Stomach (tissue), 9 donors: ENCODE measurements around the gene MAGEF1. TPM values are rescaled to one million over a fixed set of nuclear protein-coding genes. Genes with fewer than 3 reads are reported as not detected.

ENCODE experiments used
- DNase-seq, 2 donors: peaks; one replicate each; pipeline versions ENCODE4 v3.0.0 to v3.0.0-alpha.2; 2013 to 2019
- H3K27ac ChIP-seq, 5 donors: fragments of 200-600 bp in 4 of 5; sonication (generic) in 4 of 5; one replicate each; pipeline ENCODE4 v1.5.1; 2013 to 2019; ENCODE audit warnings: mild to moderate bottlenecking in 1 of 5, moderate library complexity in 1 of 5
- H3K27me3 ChIP-seq, 3 donors: fragments of 200-600 bp; sonication (generic); one replicate each; pipeline ENCODE4 v1.5.1; 2017 to 2019; ENCODE audit warnings: mixed run types in 1 of 3
- H3K36me3 ChIP-seq, 4 donors: fragments of 200-600 bp; sonication (generic); 1 replicate in 3 of 4; 2 replicates in 1 of 4; pipeline ENCODE4 v1.5.1; 2016 to 2019
- H3K4me1 ChIP-seq, 4 donors: fragments of 200-600 bp; sonication (generic); one replicate each; pipeline ENCODE4 v1.5.1; 2016 to 2019
- H3K4me3 ChIP-seq, 4 donors: fragments of 200-600 bp; sonication (generic) in 3 of 4; one replicate each; pipeline ENCODE4 v1.5.1; 2016 to 2019; ENCODE audit warnings: mild to moderate bottlenecking in 1 of 4
- H3K9me3 ChIP-seq, 4 donors: fragments of 200-600 bp; sonication (generic); one replicate each; pipeline ENCODE4 v1.5.1; 2016 to 2019
- CTCF ChIP-seq, 7 experiments: fragments of 450-650 bp in 4 of 7; fragments of 200-600 bp in 3 of 7; sonication (generic) in 3 of 7; IDR thresholded peaks; one replicate each; pipeline ENCODE4 v1.5.1; 2016 to 2019; ENCODE audit warnings: antibody characterized with exemption in 7 of 7, control low read depth in 2 of 7, mild to moderate bottlenecking in 1 of 7
- EP300 ChIP-seq: sonication (generic); formaldehyde crosslinking; IDR thresholded peaks from one replicate; pipeline ENCODE4 v1.6.1; 2017; ENCODE audit warnings: antibody characterized with exemption
- POLR2A ChIP-seq, 4 donors: fragments of 450-650 bp; IDR thresholded peaks; one replicate each; pipeline ENCODE4 v1.6.1; 2016; ENCODE audit warnings: antibody characterized with exemption in 4 of 4, control low read depth in 2 of 4, mild to moderate bottlenecking in 1 of 4, moderate library complexity in 1 of 4
- POLR2AphosphoS5 ChIP-seq, 3 donors: sonication (generic); formaldehyde crosslinking; IDR thresholded peaks; one replicate each; pipeline ENCODE4 v1.6.1; 2016; ENCODE audit warnings: antibody characterized with exemption in 3 of 3
- WGBS, 5 donors: extraction: QIAGEN DNeasy Blood & Tissue Kit in 3 of 5; methylation state at CpG; one replicate each; pipeline versions ENCODE4 v1.1.5 to v1.1.7; 2013 to 2018; 5-methylcytosine and 5-hydroxymethylcytosine counted together
- intact Hi-C: fragments of 100-400 bp; cut with DNase I; formaldehyde crosslinking; loops from one replicate; pipeline ENCODE4 v1.15.1; 2023; ENCODE audit warnings: low total_unique reads
- polyA plus RNA-seq, 3 donors: library from polyadenylated mRNA; stranded (reverse); fragments of 200-250 nt; gene quantifications; one replicate each; pipeline ENCODE4 v1.2.3, GENCODE V29; 2013
- total RNA-seq, 5 donors: library from RNA; depleted of rRNA; stranded (reverse); fragments of >200 nt; gene quantifications; one replicate each; pipeline versions ENCODE4 v1.1.0 to v1.2.3, GENCODE V29; 2014 to 2016
- donor health status: healthy with polysubstance abuse.
- donor health status: Bipolar disorder and iron deficiency.
- donor health status: healthy.

MAGEF1 gene
- total and polyA plus RNA-seq, 8 donors, result 19.3 to 81.1 (median 35.1) TPM

- intact Hi-C loops, result no loop called here
- Histone ChIP-seq H3K27ac (no peak overlapping the region), H3K4me3 (no peak overlapping the region), H3K27me3 (no peaks in the 10 kb centered on the region), H3K9me3 (no peaks in the 10 kb centered on the region), H3K4me1 (peaks cover 7 to 38% (median 24%) of the 10 kb centered on the region in 4 donors), H3K36me3 (no peaks in the 10 kb centered on the region)
- TF ChIP-seq POLR2A (IDR thresholded peaks at IDR 0.05), result no peak
- no peak for TF ChIP-seq CTCF (IDR thresholded peaks at IDR 0.05)
- no peak for TF ChIP-seq POLR2AphosphoS5 (IDR thresholded peaks at IDR 0.05)
- TF ChIP-seq EP300, result no peak
- 52 to 72% (median 60%) methylated on average over 14 to 17 of the region's 17 CpGs for WGBS, 5 donors
- no peak for DNase-seq
Observed at GRCh38 chr3:184677344-184678316, 34.2 kb downstream of the MAGEF1 start.

- H3K9me3 ChIP-seq, result no peaks in the 10 kb centered on the region
- TF ChIP-seq CTCF (IDR thresholded peaks at IDR 0.05), result no peak
- no peak for TF ChIP-seq EP300
- TF ChIP-seq POLR2A (IDR thresholded peaks at IDR 0.05), result no peak
- no peak for TF ChIP-seq POLR2AphosphoS5 (IDR thresholded peaks at IDR 0.05)
- DNase-seq, result no peak
- H3K4me3 ChIP-seq, result no peak overlapping the region
- WGBS, 5 donors, result 66 to 94% (median 82%) methylated on average over 8 of the region's 8 CpGs
- no peak overlapping the region for H3K27ac ChIP-seq
- no peaks in the 10 kb centered on the region for H3K27me3 ChIP-seq
- peaks cover 7 to 38% (median 24%) of the 10 kb centered on the region in 4 donors for H3K4me1 ChIP-seq
- intact Hi-C loops, result no loop called here
- no peaks in the 10 kb centered on the region for H3K36me3 ChIP-seq
Observed at GRCh38 chr3:184676927-184677326, 34.9 kb downstream of the MAGEF1 start.

- TF ChIP-seq POLR2A (IDR thresholded peaks at IDR 0.05) (no peak), CTCF (IDR thresholded peaks at IDR 0.05) (no peak), EP300 (no peak), POLR2AphosphoS5 (IDR thresholded peaks at IDR 0.05) (no peak)
- no peak overlapping the region for H3K27ac ChIP-seq
- no peak overlapping the region for H3K4me3 ChIP-seq
- no peaks in the 10 kb centered on the region for H3K27me3 ChIP-seq
- no peaks in the 10 kb centered on the region for H3K36me3 ChIP-seq
- intact Hi-C loops, result no loop called here
- H3K9me3 ChIP-seq, result no peaks in the 10 kb centered on the region
- DNase-seq, result no peak
- peaks cover 7 to 30% (median 19%) of the 10 kb centered on the region in 4 donors for H3K4me1 ChIP-seq
- WGBS, 5 donors, result 77 to 92% (median 86%) methylated on average over 1 of the region's 1 CpG
Observed at GRCh38 chr3:184674626-184675025, 37.2 kb downstream of the MAGEF1 start.

GRCh38 chr3:184672977-184673870 lies 38.6 kb downstream of the MAGEF1 start:
- H3K36me3 ChIP-seq, result no peaks in the 10 kb centered on the region
- DNase-seq, result peak in 1 of 2 donors; percentile 80
- WGBS, 5 donors, result 79 to 86% (median 82%) methylated on average over 11 to 16 of the region's 16 CpGs
- H3K27ac ChIP-seq, result no peak overlapping the region
- no peak overlapping the region for H3K4me3 ChIP-seq
- intact Hi-C loops, result no loop called here
- no peaks in the 10 kb centered on the region for H3K9me3 ChIP-seq
- peaks cover 7 to 16% (median 9%) of the 10 kb centered on the region in 4 donors for H3K4me1 ChIP-seq
- TF ChIP-seq CTCF (IDR thresholded peaks at IDR 0.05), result no peak
- TF ChIP-seq EP300, result no peak
- TF ChIP-seq POLR2A (IDR thresholded peaks at IDR 0.05), result no peak
- TF ChIP-seq POLR2AphosphoS5 (IDR thresholded peaks at IDR 0.05), result no peak
- no peaks in the 10 kb centered on the region for H3K27me3 ChIP-seq
